DND-41 (cell line): ENCODE measurements around the gene CBY2.

Source experiments
- EZH2 ChIP-seq: IDR thresholded peaks from 3 replicates; pipeline ENCODE4 v1.6.1; 2012; ENCODE audit warnings: borderline replicate concordance, low read depth, mild to moderate bottlenecking, moderate library complexity, low read length, inconsistent platforms; ENCODE audit not compliant: severe bottlenecking
- TF ChIP-seq, protein P1 (sequence below): IDR thresholded peaks from 2 replicates; pipeline ENCODE4 v1.5.1; 2012; ENCODE audit warnings: borderline replicate concordance, low read length, moderate library complexity, mild to moderate bottlenecking; ENCODE audit not compliant: poor library complexity, severe bottlenecking; ENCODE audit errors: extremely low read depth

DNA sequence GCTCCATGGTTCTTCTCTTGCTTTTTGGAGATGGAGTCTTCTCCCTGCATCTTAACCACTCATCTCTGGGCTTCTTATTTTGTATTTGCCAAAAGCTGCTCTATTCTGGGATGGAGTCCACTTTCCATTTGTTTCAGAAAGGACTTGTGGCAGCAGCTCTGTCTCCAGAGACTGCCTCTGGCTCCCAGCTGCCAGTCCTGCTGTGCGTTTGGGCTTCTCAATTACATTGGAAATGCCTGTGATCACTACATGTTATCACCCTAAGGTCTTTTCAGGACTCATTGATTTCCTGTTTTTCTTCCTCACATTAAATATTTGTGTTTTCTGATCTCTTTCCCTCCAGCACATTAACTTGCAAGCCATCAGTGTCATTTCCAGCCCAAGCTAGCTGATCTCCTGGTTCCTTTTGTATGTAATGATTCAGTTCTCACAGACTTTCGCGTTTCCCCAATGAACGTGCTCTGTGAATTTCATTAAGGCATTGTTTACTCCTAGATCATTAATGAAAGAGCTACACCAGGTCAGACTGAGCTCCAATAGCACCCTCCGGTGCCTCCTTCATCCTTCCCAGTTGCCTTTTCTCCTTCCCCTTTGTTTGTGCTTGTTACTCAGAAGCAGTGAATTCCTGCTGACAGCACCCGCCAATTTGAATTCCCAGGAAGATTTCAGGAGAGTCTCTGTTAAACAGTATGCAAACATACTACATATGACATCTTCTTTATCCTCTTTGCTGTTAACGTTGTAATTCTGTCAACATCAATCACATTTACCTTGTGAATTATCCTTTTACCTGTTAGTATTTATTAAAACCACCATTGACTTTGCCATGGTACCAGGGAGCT, 3.0 kb downstream of the CBY2 start:
- TF ChIP-seq, protein P1, sequence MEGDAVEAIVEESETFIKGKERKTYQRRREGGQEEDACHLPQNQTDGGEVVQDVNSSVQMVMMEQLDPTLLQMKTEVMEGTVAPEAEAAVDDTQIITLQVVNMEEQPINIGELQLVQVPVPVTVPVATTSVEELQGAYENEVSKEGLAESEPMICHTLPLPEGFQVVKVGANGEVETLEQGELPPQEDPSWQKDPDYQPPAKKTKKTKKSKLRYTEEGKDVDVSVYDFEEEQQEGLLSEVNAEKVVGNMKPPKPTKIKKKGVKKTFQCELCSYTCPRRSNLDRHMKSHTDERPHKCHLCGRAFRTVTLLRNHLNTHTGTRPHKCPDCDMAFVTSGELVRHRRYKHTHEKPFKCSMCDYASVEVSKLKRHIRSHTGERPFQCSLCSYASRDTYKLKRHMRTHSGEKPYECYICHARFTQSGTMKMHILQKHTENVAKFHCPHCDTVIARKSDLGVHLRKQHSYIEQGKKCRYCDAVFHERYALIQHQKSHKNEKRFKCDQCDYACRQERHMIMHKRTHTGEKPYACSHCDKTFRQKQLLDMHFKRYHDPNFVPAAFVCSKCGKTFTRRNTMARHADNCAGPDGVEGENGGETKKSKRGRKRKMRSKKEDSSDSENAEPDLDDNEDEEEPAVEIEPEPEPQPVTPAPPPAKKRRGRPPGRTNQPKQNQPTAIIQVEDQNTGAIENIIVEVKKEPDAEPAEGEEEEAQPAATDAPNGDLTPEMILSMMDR, result no peak
- TF ChIP-seq EZH2, result no peak
